Skeletal muscle tissue (tissue), 5 donors: ENCODE measurements around the gene PASK. TPM values are rescaled to one million over a fixed set of nuclear protein-coding genes. Genes with fewer than 3 reads are reported as not detected.

Source experiments
- H3K27ac ChIP-seq: one replicate; pipeline ENCODE4 v1.7.0; 2013; ENCODE audit warnings: mild to moderate bottlenecking, low read depth, low read length, inconsistent platforms
- H3K27me3 ChIP-seq, 3 donors: one replicate each; pipeline ENCODE4 v1.7.0; 2013; ENCODE audit warnings: low read length in 3 of 3; ENCODE audit not compliant: control insufficient read depth in 3 of 3, insufficient read depth in 3 of 3
- H3K36me3 ChIP-seq, 3 donors: one replicate each; pipeline ENCODE4 v1.7.0; 2013; ENCODE audit warnings: low read length in 3 of 3; ENCODE audit not compliant: control insufficient read depth in 3 of 3, insufficient read depth in 3 of 3
- H3K4me1 ChIP-seq, 3 donors: one replicate each; pipeline ENCODE4 v1.7.0; 2013; ENCODE audit warnings: low read length in 3 of 3, mild to moderate bottlenecking in 3 of 3; ENCODE audit not compliant: control insufficient read depth in 3 of 3, insufficient read depth in 3 of 3
- H3K4me3 ChIP-seq, 3 donors: one replicate each; pipeline ENCODE4 v1.7.0; 2013; ENCODE audit warnings: low read length in 3 of 3
- H3K9ac ChIP-seq, 3 donors: one replicate each; pipeline ENCODE4 v1.7.0; 2013; ENCODE audit warnings: low read length in 3 of 3, mild to moderate bottlenecking in 3 of 3, moderate library complexity in 2 of 3, low read depth in 1 of 3
- H3K9me3 ChIP-seq, 3 donors: one replicate each; pipeline ENCODE4 v1.7.0; 2013; ENCODE audit warnings: low read length in 3 of 3; ENCODE audit not compliant: control insufficient read depth in 3 of 3
- small RNA-seq: library from RNA; depleted of rRNA; stranded (forward); fragments of <200 nt; gene quantifications from one replicate; pipeline ENCODE3, GENCODE V24; 2014
- total RNA-seq: library from RNA; depleted of rRNA; stranded (reverse); fragments of >200 nt; gene quantifications from one replicate; pipeline ENCODE4 v1.2.3, GENCODE V29; 2014
- donor health status: Osteomylitis.

PASK gene
- total RNA-seq, 1 donor from 2014 or later, result 3.7 TPM

DNA sequence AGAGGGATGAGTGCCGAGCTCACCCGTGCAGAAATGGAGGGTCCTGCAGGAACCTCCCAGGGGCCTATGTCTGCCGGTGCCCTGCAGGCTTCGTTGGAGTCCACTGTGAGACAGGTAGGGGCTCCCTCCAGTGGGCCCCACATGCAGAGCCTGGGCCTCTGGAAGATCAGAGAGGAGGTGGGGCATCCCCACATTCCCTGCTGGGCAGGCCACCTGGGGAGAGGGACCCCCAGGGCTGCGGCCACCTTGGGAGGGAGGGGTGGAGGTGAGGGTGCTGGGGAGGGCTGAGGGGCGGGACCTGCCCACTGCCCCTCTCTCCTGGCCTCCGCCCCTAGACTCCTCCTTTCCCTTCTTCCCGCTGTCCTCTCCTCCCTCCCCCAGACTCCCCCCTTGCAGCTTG is 85.7 kb downstream of the PASK start:
- Histone ChIP-seq H3K9me3 (no peaks in the 10 kb centered on the region), H3K4me3 (no peak overlapping the region), H3K27me3 (no peaks in the 10 kb centered on the region), H3K36me3 (peaks cover 11 to 23% (median 18%) of the 10 kb centered on the region in 3 donors), H3K9ac (no peak overlapping the region), H3K4me1 (no peaks in the 10 kb centered on the region), H3K27ac (no peak overlapping the region)

DNA sequence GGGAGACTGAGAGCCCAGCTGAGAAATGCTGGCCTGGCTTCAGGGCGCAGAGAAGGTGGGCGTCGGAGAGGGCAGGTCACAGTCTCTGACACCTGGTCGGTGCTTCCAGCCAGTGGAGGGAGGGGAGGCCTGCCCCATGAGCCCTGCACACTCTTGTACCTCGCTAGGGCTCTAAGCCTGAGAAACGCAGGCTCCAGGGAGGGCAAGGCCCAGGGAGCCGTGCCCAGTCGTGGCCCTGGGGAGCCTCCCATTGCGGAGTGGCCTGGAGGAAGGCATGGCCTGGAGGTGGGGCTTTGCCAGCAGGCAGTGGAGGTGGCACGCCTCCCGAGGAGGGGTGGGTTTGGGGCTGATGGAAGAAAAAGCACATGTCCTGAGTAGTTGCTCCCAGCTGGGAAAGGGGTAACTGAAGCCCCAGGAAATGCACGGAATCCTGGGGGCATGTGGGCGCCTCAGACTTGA is 86.2 kb downstream of the PASK start:
- Histone ChIP-seq H3K27ac (no peak overlapping the region), H3K4me1 (no peaks in the 10 kb centered on the region), H3K4me3 (no peak overlapping the region), H3K36me3 (peaks cover 11 to 19% (median 13%) of the 10 kb centered on the region in 3 donors), H3K9me3 (no peaks in the 10 kb centered on the region), H3K9ac (no peak overlapping the region), H3K27me3 (no peaks in the 10 kb centered on the region)

DNA sequence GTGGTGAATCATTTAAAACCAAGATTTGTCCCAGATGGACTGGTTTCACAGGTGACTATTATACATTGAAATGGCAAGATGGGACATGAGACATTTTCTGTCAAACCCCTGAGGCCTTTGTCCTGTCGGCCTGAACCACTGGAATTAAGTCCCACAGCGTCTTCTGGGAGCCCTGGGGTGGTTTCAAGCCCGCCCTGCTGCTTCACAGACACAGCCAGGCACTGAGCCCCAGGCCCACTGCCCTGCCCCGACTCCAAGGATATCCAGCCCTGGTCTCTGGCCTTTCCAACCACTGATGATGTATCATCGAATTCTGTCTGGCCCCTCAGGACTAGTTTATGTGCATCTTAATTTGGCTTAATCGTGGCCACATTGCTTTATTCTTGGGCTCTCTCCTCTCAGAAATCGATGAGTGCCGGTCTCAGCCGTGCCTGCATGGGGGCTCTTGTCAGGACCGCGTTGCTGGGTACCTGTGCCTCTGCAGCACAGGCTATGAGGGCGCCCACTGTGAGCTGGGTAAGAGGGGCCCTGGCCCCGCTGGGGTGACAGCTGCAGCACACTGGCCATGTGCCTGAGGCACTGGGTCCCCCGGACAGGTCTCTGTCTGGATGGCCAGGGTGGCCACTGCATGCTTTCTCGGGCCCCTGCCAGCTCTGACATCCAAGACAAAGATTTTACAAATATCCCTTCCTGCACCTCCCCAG is 86.7 kb downstream of the PASK start:
- Histone ChIP-seq H3K4me3 (no peak overlapping the region), H3K4me1 (no peaks in the 10 kb centered on the region), H3K27me3 (no peaks in the 10 kb centered on the region), H3K27ac (no peak overlapping the region), H3K9me3 (no peaks in the 10 kb centered on the region), H3K36me3 (peaks cover 9 to 15% (median 11%) of the 10 kb centered on the region in 3 donors), H3K9ac (no peak overlapping the region)

DNA sequence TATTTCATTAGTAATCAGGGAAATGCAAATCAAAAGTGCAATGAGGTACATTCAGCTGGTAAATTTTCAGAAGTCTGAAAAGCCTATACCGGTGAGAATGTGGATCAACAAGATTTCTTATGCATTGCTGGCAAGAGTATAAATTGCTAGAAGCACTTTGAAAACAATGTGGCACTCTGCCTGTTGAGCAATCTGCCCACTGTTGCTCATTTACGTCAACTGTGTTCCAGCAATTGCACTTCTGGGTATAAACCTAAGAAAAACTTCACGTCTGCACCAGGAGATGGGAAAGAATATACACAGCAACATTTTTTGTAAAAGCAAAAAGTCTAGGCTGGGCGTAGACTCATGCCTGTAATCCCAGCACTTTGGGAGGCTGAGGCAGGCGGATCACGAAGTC is 88.0 kb downstream of the PASK start:
- no peaks in the 10 kb centered on the region for H3K27me3 ChIP-seq
- H3K9me3 ChIP-seq, result no peaks in the 10 kb centered on the region
- H3K9ac ChIP-seq, result no peak overlapping the region

More for the DNA sequence above, 88.0 kb downstream of the PASK start:
- Histone ChIP-seq H3K36me3 (peaks cover 7 to 10% (median 7%) of the 10 kb centered on the region in 3 donors), H3K4me1 (no peaks in the 10 kb centered on the region), H3K27ac (no peak overlapping the region), H3K4me3 (no peak overlapping the region)

Small RNA genes within 50 kb of the gene (small RNA-seq; reads per million reads assigned to genes)
- not detected for gene AC005237.2

Other genes with a start within 250 kb of the PASK start
- gene CROCC2, start 243.1 kb downstream of the PASK start, total RNA-seq, result under 0.01 TPM
- gene SNED1, start 150.9 kb downstream of the PASK start, total RNA-seq, result 4.7 TPM
- gene MTERF4, start 47.2 kb downstream of the PASK start, total RNA-seq, result 32.4 TPM
- gene PPP1R7, start 995 bp upstream of the PASK start, total RNA-seq, result 44.4 TPM
- gene ANO7, start 39.2 kb upstream of the PASK start, total RNA-seq, result not detected
- 473 TPM for gene HDLBP, start 166.2 kb upstream of the PASK start, total RNA-seq
- gene SEPTIN2, start 166.5 kb upstream of the PASK start, total RNA-seq, result 291 TPM
- 21.9 TPM for gene FARP2, start 206.8 kb upstream of the PASK start, total RNA-seq